Measurements from ENCODE around the gene PYDC2. TPM values are rescaled to one million over a fixed set of nuclear protein-coding genes. Genes with fewer than 3 reads are reported as not detected.

The PYDC2 gene
- total RNA-seq, 3 donors from 2014 or later: not detected

GRCh38 chr3:191431160-191431822 is 29.7 kb upstream of the PYDC2 start:
- Histone ChIP-seq H3K4me3 (no peak overlapping the region), H3K4me1 (ENCODE audit: low read depth) (no peaks in the 10 kb centered on the region), H3K36me3 (ENCODE audit: low read depth) (no peaks in the 10 kb centered on the region), H3K9me3 (no peaks in the 10 kb centered on the region)
- no peak for TF ChIP-seq CTCF (IDR thresholded peaks at IDR 0.05)
- ATAC-seq (no peak), DNase-seq (no peak)
- intact Hi-C loops (cut with DNase I, micrococcal nuclease): no loop called here

GRCh38 chr3:191432162-191432561 is 28.8 kb upstream of the PYDC2 start:
- no peaks in the 10 kb centered on the region for H3K9me3 ChIP-seq
- DNase-seq: no peak
- no peak overlapping the region for H3K4me3 ChIP-seq
- intact Hi-C loops (cut with DNase I, micrococcal nuclease): no loop called here
- H3K4me1 ChIP-seq (ENCODE audit: low read depth): no peaks in the 10 kb centered on the region
- no peak for TF ChIP-seq CTCF (IDR thresholded peaks at IDR 0.05)
- H3K36me3 ChIP-seq (ENCODE audit: low read depth): no peaks in the 10 kb centered on the region
- no peak for ATAC-seq

GRCh38 chr3:191434024-191434423 is 26.9 kb upstream of the PYDC2 start:
- ATAC-seq (no peak), DNase-seq (no peak)
- Histone ChIP-seq H3K9me3 (no peaks in the 10 kb centered on the region), H3K36me3 (ENCODE audit: low read depth) (no peaks in the 10 kb centered on the region), H3K4me3 (no peak overlapping the region), H3K4me1 (ENCODE audit: low read depth) (no peaks in the 10 kb centered on the region)
- TF ChIP-seq CTCF (IDR thresholded peaks at IDR 0.05): no peak
- intact Hi-C loops (cut with DNase I, micrococcal nuclease): no loop called here

GRCh38 chr3:191435981-191436380 is 25.0 kb upstream of the PYDC2 start:
- Histone ChIP-seq H3K9me3 (no peaks in the 10 kb centered on the region), H3K4me1 (ENCODE audit: low read depth) (no peaks in the 10 kb centered on the region), H3K4me3 (no peak overlapping the region), H3K36me3 (ENCODE audit: low read depth) (no peaks in the 10 kb centered on the region)
- no peak for TF ChIP-seq CTCF (IDR thresholded peaks at IDR 0.05)
- ATAC-seq (no peak), DNase-seq (no peak)
- intact Hi-C loops (cut with DNase I, micrococcal nuclease): no loop called here

- Histone ChIP-seq H3K9me3 (no peaks in the 10 kb centered on the region), H3K36me3 (ENCODE audit: low read depth) (no peaks in the 10 kb centered on the region), H3K4me3 (no peak overlapping the region), H3K4me1 (ENCODE audit: low read depth) (no peaks in the 10 kb centered on the region)
- TF ChIP-seq CTCF (IDR thresholded peaks at IDR 0.05): no peak
- DNase-seq: no peak
- ATAC-seq: no peak
- intact Hi-C loops (cut with DNase I, micrococcal nuclease): no loop called here
Observed at GRCh38 chr3:191438150-191438814, 22.7 kb upstream of the PYDC2 start.
